Measurements from ENCODE around the gene DHRS11.

The DHRS11 gene

DNA sequence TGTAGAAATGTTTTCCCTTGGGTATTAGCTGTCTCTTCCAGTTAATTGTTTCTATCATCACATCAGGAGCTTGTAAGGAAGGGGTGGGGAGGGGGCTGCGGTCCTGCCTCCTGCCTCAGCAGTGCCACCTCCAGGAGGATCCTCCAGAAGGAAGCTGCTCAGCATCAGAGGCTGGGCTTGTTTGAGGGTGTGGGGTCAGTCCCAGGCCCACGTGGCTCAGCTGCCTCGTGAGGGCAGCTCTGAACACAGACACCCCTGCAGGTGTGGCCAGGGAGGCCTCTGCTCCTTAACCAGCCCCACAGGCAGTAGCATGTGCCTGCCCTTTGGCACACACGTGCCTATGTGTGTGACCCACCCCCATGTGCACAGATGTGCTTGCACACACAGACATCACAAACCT is 56.0 kb downstream of the DHRS11 start:
- no peak for DNase-seq (ENCODE audit: low read depth in 2 of 2, low spot score in 1 of 2)

DNA sequence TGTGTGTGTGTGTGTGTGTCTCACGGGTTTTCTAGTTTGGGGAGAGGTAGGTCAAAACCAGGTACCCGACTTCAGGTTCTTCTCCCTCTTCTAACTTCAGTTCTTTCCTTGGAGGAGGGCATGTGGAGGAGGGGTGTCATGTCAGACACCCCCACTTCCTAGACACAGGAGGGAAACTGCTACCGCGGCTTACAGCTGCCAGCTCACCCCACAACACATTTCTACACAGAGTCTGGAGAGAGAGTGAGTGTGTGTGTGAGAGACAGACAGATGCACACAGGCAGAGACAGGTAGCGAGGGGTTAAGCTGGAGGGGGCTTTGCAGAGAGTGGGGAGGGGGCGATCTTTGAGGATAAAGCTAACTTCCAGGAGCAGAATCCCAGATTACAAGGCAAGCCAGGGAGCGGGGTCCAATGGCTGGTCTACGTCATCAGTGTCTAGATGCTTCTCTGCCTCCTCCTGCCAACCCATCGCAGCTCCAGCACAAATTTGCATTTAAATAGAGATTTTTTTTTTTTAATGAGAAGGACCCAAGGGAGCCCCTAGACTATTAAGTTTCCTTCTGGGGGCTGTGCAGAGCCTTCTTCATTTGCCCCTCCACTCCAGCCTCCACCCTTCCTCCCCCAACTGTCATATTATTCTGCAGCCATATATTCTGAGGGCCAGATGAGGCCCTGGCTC is 58.6 kb downstream of the DHRS11 start:
- no peak for DNase-seq (ENCODE audit: low read depth in 2 of 2, low spot score in 1 of 2)

Data from stimulated activated CD8-positive, alpha-beta memory T cell treated with anti-CD3 and anti-CD28 coated beads, Interleukin-4, amount 100 ng/mL, for 4 hours (primary cell).